LHCN-M2 (cell line): ENCODE data around the gene CCDC116. TPM values are rescaled to one million over a fixed set of nuclear protein-coding genes. Genes with fewer than 3 reads are reported as not detected.
"Not testable (repeated sequence)": the region's sequence is repeated elsewhere in the genome, so short reads cannot be mapped to it uniquely, and the experiment has no call there.

Experiments
- DNase-seq: peaks from one replicate; pipeline ENCODE4 v3.0.0-alpha.2; 2012; ENCODE audit warnings: low read depth
- polyA plus RNA-seq: library from polyadenylated mRNA; unstranded; fragments of >200 nt; gene quantifications from one replicate; pipeline ENCODE4 v1.2.1, GENCODE V29; 2012; ENCODE audit warnings: missing spikeins
- total RNA-seq: library from RNA; depleted of rRNA; stranded (reverse); fragments of >200 nt; gene quantifications from 2 replicates; pipeline ENCODE4 v1.2.3, GENCODE V29; 2014; rRNA removed

CCDC116 gene, protein sequence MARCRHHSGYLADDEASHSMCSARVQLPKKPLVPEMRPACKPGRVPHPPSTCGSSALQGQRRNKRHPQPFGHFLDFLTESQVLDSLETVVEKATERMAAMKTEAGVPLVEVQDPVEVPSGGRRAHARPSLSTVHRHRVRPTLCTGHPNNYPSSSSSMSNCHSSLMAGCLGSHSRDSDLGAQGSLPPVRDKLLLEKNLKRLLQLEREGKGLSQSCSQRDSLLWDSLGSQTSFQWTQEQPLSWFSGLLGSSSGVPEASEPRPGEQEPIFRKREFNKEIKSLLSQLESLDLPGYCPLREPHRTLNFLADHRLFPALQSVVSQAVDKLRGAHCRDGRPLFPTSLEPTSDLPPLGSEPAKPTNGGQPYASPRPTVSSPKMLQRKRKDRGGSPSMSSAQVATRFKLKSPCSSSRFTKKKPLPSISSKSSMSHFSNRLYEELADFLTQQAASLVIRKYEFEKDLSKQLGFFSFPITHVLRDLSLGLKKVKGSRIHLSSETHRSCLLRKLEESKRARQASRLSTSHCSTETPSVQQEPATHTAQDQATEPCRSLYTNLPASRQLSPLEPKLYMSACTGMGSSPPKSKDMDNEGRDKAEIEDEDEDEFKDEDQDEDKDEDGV
- total RNA-seq = 0.06 and 0.26 TPM in 2 replicates
- polyA plus RNA-seq = 0.07 TPM

DNA sequence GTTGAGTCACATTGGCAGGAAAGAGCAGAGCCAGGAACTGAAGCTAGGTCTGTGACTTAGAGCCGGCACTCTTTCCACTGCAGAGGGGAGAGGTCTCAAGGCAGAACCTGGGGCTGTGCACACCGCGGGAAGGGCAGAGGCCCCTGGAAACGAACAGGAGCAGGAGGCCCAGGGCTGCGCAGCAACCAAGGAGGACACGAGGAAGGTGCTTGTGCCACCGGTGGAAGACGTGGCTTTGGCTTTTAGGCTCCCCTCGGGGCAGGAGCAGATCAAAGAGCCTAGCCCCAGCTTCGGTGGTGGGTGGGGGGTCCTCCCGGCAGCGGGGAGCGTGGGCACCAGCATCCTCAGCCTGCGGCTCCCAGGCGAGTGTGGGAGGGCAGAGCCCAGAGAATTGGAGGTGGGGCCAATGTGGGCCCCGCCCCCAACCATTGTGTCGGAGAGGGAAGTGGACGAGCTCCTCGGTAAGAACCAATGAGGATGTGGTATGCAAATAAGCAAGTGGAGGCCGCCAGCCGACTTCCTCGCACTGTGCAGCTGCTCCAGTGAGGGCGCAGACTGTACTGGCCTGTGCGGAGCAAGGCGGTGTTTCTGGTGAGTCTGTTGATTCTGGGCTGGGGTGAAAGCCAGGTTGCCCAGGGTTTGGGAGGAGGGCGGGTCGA, at the start of gene CCDC116:
Gene CCDC116, plus strand, starts transcription at position 524 of the 659 bp plus-strand sequence. CDS start 422 bp downstream, outside the sequence.
- no peak for DNase-seq

GRCh38 chr22:21582801-21583740, 49.5 kb upstream of the CCDC116 start:
- no peak for DNase-seq

DNA sequence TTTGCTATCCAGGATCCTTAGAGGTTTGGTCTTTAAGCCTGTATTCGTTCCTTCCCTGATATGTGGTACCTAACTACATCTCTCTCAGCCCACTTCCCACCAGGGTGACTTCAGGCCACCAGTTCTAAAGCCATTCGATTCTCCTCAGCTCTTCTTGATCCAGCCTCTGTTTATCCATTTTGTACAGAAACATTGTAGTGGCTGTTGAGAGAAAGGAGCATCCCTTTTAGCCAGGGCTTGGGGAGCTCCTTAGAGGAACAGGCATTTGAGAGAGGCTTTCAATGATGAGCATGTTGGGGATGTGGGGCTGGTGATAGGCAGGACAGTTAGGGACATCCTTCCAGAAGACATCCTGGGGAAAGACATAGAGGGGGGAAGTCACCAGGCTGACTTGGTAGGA, 47.2 kb upstream of the CCDC116 start:
- no peak for DNase-seq

DNA sequence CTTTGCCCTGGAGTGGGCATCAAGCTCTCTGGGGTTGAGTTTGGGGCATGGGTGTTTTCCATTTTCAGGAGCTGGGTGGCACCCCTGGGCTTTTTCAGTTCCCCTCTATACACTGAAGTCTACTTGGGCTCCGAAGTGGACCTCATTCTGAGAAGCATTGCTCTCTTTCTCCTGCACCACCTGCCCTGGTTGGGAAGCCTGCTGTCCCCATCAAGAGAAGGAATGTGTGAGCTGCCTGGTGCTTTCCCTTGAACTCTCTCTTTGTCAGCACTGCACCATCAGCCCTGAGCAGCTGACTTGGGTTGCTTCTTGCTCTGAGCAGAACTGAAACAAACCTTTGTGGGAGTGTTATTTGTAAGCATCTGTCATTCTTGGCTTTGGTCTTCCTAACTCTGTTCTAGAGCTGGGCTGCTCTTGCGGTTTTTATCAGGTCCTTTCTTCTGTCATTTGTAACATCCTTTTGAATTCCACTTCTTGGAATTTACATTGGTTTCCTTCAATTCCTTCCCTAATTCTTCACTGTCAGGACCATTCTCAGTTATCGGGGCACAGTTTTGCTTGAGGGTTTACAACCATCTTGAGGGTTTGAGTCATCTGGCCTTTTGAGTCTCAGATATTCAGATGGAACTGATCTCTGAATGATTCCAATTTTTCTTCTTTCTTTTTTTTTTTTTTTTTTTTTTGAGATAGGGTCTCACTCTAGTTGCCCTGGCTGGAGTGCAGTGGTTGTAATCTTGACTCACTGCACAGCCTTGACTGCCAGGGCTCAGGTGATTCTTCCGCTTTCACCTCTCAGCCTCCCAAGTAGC, 44.6 kb upstream of the CCDC116 start:
- DNase-seq = peak; percentile 65

- no peak for DNase-seq
These were observed 43.2 kb upstream of the CCDC116 start for GRCh38 chr22:21589396-21589795.

- no peak for DNase-seq
These were observed 41.5 kb upstream of the CCDC116 start for GRCh38 chr22:21590809-21591641.

- peak; percentile 36 for DNase-seq
These were observed 40.9 kb upstream of the CCDC116 start for GRCh38 chr22:21591695-21592094.

- no peak for DNase-seq
These were observed 40.1 kb upstream of the CCDC116 start for GRCh38 chr22:21592422-21592821.

DNA sequence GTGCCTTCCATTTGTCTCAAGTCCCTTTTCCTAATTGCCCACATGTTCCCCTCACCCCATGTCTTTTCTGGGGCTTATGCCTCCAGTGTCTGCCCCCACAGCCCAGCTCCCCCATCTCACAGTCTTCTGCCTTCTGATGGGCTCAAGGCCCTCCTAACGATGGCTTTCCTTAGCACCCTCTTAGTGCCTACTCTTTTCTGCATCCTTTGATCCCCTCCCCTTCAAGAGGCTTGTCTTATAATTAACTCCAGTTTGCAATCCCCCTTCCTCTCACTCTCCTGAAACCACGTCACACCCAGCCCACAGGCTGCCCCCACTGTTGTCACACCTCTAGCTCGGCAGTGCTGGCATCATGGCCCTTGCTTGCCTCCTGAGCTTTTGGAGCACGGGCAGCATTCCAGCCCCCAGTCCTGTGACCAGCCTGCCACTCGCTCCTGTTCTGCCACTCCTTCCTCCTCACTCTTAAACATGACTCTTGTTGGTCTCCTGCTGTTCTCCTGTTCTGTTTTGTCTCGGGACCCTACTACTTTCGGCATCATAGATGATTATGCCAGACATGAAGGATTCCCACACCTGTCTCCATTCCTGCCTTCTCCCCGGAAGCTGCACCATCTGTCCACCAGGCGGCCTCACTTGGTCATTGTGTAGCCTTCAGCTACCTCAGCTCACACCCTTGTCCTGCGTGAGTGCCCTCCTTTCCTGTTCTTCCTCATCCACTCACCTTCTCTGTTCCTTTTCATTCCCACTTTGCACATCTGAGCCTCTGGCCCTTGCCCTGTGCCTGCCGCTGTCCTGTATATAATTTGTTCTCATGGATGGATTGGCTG, 38.9 kb upstream of the CCDC116 start:
- DNase-seq = no peak

DNA sequence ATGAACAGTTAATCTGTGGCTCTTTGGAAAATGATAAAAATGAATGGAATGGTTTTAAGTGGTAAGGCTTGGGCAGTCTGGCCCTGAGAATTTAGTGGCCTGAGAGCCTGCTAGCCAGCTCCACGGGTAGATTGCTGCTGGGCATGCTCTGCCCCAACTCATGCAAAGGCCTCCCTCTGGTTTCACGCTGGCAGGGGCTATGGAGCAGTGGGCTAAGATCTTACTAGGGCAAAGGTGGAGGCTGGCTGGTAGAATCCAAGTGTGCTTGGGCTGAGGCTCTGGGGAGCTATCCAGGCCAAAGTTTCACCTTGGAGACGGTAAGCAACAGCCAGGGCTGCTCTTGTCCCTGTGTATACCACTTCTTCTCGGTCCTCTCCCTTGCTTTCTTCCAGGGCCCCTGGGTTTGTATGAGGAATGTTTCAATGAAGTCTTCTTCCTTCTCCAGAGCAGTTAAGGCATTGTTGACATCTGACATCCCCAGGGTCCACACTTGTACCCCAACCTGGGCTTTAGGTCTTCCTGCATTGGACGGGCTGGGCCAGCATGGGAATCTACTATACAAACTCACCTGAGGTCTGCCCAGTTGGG, 37.6 kb upstream of the CCDC116 start:
- DNase-seq = no peak

DNA sequence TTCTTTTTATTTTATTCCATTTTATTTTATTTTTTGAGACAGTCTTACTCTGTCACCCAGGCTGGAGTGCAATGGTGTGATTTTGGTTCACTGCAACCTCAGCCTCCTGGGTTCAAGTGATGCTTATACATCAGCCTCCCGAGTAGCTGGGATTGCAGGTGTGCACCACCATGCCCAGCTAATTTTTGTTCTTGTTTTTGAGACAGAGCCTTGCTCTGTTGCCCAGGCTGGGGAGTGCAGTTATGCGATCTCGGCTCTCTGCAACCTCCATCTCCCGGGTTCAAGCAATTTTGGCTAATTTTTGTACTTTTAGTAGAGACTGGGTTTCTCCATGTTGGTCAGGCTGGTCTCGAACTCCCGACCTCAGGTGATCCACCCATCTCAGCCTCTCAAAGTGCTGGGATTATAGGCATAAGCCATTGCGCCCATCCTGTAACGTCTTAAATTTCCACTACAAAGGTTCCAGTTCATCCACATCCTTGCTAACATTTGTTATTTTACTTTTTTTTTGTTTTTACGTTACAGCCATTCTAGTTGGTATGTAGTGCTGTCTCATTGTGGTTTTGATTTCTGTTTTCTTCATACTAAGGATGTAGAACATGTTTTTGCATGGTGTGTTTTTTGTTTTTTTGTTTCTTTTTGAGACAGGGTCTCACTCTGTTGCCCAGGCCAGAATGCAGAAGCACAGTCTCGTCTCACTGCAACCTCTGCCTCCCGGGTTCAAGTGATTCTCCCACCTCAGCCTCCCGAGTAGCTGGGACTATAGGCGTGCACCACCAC, 36.0 kb upstream of the CCDC116 start:
- not testable (repeated sequence) for DNase-seq

- no peak for DNase-seq
These were observed 34.3 kb upstream of the CCDC116 start for GRCh38 chr22:21598302-21598701.

GRCh38 chr22:21599053-21599893, 33.3 kb upstream of the CCDC116 start:
- no peak for DNase-seq

GRCh38 chr22:21602579-21602978, 30.0 kb upstream of the CCDC116 start:
- no peak for DNase-seq

DNA sequence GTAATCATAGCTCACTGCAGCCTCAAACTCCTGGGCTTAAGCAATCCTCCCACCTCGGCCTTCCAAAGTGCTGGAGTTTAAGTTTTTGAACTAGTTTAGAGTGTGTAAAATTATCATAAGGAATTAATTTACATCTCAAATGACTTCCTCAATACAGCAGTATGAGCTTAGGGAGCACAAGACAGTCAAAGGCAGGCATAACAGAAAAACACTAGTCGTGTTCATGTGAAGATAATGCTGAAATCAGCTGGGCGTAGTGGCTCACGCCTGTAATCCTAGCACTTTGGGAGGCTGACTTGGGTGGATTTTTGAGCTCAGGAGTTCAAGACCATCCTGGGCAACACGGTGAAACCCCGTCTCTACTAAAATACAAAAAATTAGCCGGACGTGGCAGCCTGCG, 28.6 kb upstream of the CCDC116 start:
- no peak for DNase-seq

GRCh38 chr22:21605887-21606564, 26.5 kb upstream of the CCDC116 start:
- no peak for DNase-seq
